ENCODE results near the gene RAB30. TPM values are rescaled to one million over a fixed set of nuclear protein-coding genes. Genes with fewer than 3 reads are reported as not detected.
"Not testable (repeated sequence)": the region's sequence is repeated elsewhere in the genome, so short reads cannot be mapped to it uniquely, and the experiment has no call there.

The RAB30 gene
- total and polyA plus RNA-seq, 3 donors from 2014 or later = 11.4 to 13.1 (median 12.3) TPM

DNA sequence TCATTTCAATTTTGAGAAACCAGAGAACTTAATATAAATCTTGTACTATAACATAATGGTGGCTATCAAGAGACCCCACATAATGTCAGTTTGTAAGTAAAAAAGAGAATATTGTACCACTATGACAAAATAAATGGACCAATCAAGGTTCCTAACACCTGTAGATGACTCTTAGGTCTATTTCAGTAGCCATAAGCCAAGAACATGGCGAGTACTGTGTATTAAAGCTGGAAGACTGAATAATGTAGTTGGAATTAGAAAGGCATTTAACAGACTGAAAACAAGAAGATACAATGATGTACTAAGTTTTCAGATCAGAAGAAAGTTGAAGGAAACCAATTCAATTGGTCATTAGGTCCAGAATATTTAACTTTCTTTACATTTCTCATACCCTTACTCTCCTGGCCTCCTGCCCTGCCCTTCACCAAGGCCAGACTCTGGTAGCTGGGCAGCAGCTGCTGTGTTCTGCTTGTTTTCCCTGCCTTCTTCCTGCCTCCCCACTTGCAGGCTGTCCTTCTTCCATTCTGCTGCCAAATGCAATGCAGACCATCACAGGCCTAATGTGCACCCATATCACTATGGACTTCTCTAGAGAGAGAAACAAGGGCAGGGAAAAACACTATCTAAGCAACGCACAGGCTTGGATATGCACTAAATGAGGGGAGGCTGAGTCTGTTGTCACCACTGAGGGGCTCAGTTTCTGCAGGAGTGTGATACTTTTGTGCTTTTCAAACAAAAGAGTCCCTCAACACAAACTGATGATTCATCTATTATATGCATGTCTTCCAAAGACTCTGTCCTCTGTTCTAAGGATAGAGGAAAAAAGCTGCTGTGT lies 60.1 kb downstream of the RAB30 start:
- H3K4me3 ChIP-seq = no peak overlapping the region
- no peaks in the 10 kb centered on the region for H3K9me3 ChIP-seq
- DNase-seq = no peak
- no peak overlapping the region for H3K27ac ChIP-seq
- TF ChIP-seq POLR2A (IDR thresholded peaks at IDR 0.05) = no peak
- TF ChIP-seq, protein P1, sequence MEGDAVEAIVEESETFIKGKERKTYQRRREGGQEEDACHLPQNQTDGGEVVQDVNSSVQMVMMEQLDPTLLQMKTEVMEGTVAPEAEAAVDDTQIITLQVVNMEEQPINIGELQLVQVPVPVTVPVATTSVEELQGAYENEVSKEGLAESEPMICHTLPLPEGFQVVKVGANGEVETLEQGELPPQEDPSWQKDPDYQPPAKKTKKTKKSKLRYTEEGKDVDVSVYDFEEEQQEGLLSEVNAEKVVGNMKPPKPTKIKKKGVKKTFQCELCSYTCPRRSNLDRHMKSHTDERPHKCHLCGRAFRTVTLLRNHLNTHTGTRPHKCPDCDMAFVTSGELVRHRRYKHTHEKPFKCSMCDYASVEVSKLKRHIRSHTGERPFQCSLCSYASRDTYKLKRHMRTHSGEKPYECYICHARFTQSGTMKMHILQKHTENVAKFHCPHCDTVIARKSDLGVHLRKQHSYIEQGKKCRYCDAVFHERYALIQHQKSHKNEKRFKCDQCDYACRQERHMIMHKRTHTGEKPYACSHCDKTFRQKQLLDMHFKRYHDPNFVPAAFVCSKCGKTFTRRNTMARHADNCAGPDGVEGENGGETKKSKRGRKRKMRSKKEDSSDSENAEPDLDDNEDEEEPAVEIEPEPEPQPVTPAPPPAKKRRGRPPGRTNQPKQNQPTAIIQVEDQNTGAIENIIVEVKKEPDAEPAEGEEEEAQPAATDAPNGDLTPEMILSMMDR (IDR thresholded peaks at IDR 0.05) = no peak
- intact Hi-C loops (cut with DNase I; ENCODE audit: low total_unique reads) = no loop called here
- WGBS, 2 donors = 58 to 71% methylated on average over 2 of the region's 2 CpGs
- peaks cover 35% of the 10 kb centered on the region for H3K4me1 ChIP-seq
- no peaks in the 10 kb centered on the region for H3K27me3 ChIP-seq
- no peaks in the 10 kb centered on the region for H3K36me3 ChIP-seq (ENCODE audit: low read depth, missing control alignments)

DNA sequence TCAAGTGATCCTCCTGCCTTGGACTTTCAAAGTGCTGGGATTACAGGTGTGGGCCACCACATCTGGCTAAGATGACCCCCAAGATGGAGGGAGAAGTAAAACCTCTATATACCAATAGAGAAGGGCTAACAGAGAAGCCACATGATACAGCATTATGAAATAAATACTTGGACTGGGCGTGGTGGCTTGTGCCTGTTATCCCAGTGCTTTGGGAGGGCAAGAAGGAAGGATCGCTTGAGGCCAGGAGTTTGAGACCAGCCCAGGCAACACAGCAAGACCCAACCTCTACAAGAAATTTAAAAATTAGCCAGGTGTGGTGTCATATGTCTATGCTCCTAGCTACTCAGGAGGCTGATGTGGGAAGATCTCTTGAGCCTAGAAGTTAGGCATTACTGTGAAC lies 61.7 kb downstream of the RAB30 start:
- H3K27ac ChIP-seq = no peak overlapping the region
- TF ChIP-seq, protein P1 (IDR thresholded peaks at IDR 0.05) = no peak
- TF ChIP-seq POLR2A (IDR thresholded peaks at IDR 0.05) = no peak
- intact Hi-C loops (cut with DNase I; ENCODE audit: low total_unique reads) = no loop called here
- peaks cover 35% of the 10 kb centered on the region for H3K4me1 ChIP-seq
- no peak for DNase-seq
- no peak overlapping the region for H3K4me3 ChIP-seq
- H3K9me3 ChIP-seq = no peaks in the 10 kb centered on the region
- no peaks in the 10 kb centered on the region for H3K36me3 ChIP-seq (ENCODE audit: low read depth, missing control alignments)
- 96 to 100% methylated on average over 2 of the region's 2 CpGs for WGBS, 2 donors
- no peaks in the 10 kb centered on the region for H3K27me3 ChIP-seq

DNA sequence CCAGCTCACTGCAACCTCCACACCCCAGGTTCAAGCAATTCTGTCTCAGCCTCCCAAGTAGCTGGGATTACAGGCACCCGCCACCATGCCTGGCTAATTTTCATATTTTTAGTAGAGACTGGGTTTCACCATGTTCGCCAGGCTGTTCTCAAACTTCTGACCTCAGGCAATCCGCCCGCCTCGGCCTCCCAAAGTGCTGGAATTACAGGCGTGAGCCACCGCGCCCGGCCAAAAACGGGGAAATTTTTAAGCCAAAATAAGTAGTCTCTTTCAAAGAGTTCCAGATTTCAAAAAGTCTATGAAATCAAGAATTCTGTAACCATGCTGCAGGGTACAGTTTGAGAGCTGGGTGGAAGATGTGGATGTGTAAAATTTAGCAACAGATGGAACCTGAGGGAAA lies 62.6 kb downstream of the RAB30 start:
- 89 to 91% methylated on average over 10 of the region's 10 CpGs for WGBS, 2 donors

DNA sequence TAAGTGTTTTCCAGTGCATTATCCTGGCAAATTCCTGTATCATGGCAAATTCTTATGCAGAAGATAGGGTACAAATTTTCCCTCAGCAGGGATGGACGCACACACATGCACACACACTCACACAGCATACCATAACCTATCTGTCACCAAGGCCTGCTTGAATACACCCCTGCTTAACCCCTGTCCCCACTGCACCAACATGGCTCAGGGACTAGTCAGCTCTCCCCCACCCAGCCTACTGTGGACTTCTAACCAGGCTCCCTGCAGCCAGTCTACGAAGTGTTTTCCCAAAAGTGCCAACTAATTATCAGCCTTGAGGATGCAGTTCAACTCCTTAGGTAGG lies 63.1 kb downstream of the RAB30 start:
- intact Hi-C loops (cut with DNase I; ENCODE audit: low total_unique reads) = no loop called here
- H3K27ac ChIP-seq = peak overlapping the region in 1 of 2 donors; percentile 26
- H3K9me3 ChIP-seq = no peaks in the 10 kb centered on the region
- H3K4me1 ChIP-seq = peaks cover 35% of the 10 kb centered on the region
- H3K36me3 ChIP-seq (ENCODE audit: low read depth, missing control alignments) = no peaks in the 10 kb centered on the region
- DNase-seq = no peak
- H3K27me3 ChIP-seq = no peaks in the 10 kb centered on the region
- H3K4me3 ChIP-seq = no peak overlapping the region
- TF ChIP-seq, protein P1 (IDR thresholded peaks at IDR 0.05) = no peak
- TF ChIP-seq POLR2A (IDR thresholded peaks at IDR 0.05) = no peak
- 85 to 89% methylated on average over 2 of the region's 2 CpGs for WGBS, 2 donors

More for the DNA sequence above, 62.6 kb downstream of the RAB30 start:
- H3K4me1 ChIP-seq = peaks cover 35% of the 10 kb centered on the region
- H3K4me3 ChIP-seq; DNase-seq; H3K27me3 ChIP-seq; H3K36me3 ChIP-seq (ENCODE audit: low read depth, missing control alignments); intact Hi-C loops (cut with DNase I; ENCODE audit: low total_unique reads); H3K27ac ChIP-seq; H3K9me3 ChIP-seq: not testable (repeated sequence)

DNA sequence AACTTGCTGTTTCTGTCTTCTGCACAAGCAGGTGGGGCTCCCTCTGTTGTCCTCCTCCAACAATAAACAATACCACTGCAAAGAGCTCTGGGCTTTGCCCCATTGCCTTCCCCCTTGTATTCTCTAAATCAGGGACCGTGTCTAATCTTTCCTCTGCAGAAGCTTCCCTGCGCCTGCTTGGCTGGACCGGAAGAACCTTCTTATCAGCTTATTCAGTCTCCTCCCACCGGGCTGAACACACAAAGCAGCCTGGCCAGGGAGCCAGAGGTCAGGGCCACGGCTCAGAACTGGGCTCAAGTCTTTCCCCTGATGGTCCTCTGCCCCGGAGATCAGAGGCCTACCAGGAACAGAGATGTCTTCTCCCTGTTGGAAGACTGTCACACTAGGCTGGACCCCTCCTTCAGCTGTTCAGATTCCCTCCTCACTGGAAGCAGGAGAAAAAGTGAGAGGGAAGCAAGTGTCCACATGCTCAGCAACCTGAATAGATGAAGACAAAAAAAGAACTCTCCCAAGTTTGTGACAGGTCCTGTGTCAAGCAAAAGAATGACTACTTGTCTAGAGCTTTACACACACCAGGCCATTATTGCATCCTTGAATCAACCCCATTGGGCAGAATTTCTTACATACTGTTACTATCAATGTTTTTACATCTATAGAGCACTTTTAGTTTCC lies 63.7 kb downstream of the RAB30 start:
- Histone ChIP-seq H3K4me1 (peaks cover 33% of the 10 kb centered on the region), H3K36me3 (ENCODE audit: low read depth, missing control alignments) (no peaks in the 10 kb centered on the region), H3K4me3 (no peak overlapping the region), H3K27ac (peak overlapping the region; percentile 26 to 57), H3K27me3 (no peaks in the 10 kb centered on the region), H3K9me3 (no peaks in the 10 kb centered on the region)
- TF ChIP-seq, protein P1 (IDR thresholded peaks at IDR 0.05) = no peak
- no peak for TF ChIP-seq POLR2A (IDR thresholded peaks at IDR 0.05)
- 23 to 36% methylated on average over 6 of the region's 6 CpGs for WGBS, 2 donors
- DNase-seq = peak; percentile 85
- intact Hi-C loops (cut with DNase I; ENCODE audit: low total_unique reads) = no loop called here
